NCI-H2196 (cell line): ENCODE results near the gene RCVRN.

ENCODE experiments used
- DNase-seq: peaks from one replicate; lab custom pipeline; 2025; ENCODE audit not compliant: unreplicated experiment; lab: John Stamatoyannopoulos, UW

Gene RCVRN

DNA sequence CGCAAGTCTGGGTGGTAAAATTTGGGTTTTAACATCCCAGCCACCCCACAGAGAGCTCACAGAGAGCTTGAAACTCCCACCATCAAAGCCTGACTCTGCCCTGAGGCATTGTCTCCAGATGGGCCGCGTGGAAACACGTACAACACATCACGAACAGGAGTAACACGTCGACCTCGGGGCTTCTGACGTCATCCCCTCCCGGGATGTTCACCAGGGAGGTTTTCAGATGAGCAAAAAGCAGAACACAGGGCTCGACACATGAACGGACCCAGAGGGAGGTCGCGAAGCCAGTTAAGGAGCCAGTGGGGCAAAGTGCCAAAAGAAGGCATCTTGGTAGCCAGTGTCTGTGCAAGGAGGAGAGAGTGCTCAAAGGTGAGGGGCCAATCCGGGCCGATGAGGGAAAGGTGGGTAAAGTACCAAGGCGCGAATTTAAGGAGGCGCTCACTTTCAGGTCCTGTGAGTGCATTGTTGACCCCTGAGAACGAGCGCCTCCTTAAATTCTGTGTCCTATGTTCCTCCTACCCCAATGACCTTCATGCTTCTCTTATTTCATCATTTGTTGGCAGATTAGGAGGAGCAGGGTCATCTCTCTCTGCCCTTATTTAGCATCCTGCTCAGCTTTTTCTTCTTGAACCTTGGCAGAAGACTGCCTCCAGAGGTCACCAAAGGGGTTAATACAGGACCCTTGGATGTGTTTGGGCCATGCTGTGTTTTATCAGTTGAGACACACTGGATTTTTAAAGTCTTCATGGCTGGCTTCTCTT lies 5.6 kb downstream of the RCVRN start:
- no peak for DNase-seq

GRCh38 chr17:9898812-9899211 lies 6.3 kb downstream of the RCVRN start:
- no peak for DNase-seq

DNA sequence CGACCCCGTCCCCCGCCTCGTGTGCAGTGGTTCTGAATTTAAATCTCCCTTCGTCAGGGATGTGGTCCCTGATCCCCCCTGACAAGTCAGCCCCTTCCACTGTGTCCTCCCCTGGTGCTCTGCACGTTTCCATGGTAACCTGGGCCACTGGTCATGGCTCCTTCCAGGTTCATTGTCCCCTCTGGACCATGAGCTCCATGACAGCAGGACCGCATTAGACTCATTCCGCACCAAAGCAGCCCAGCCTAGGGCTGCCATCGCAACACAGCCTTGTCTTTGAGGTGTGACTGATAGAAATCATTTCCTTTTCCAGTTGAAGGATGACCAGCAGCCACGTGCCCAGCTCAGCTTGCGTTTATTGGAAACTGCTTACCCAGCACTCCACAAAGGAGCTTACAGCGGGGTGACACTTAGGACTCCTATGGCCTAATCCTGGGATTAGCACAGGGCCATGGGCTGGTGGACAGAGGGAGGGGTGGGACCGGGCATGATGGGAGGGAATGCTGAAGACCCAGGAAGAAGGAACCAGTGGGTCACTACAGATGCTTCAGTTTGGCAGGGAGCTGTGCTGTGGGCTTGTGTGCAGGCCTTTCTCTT lies 7.6 kb downstream of the RCVRN start:
- DNase-seq: no peak

- no peak for DNase-seq
Measured at GRCh38 chr17:9895923-9896322, 9.1 kb downstream of the RCVRN start.

DNA sequence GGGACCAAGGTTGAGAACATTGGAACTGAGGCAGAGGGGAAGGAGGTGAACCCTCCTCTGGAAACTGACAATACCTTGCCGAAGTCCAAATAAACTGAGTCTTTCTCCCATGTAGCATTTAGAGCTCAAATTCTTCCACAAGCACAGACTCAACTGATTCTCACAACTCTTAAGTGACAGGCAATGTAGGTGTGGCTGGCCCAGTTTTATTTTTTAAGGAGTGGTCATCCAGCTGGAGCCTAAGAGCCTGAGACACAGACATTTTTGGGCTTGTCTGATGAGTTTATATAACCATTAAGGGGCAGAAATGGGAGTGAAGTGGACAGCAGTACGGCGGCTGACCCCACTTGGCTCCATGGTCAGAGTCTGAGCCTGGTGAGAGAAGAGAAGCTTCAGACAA lies 10.8 kb downstream of the RCVRN start:
- DNase-seq: no peak

GRCh38 chr17:9893411-9894012 lies 11.6 kb downstream of the RCVRN start:
- no peak for DNase-seq

DNA sequence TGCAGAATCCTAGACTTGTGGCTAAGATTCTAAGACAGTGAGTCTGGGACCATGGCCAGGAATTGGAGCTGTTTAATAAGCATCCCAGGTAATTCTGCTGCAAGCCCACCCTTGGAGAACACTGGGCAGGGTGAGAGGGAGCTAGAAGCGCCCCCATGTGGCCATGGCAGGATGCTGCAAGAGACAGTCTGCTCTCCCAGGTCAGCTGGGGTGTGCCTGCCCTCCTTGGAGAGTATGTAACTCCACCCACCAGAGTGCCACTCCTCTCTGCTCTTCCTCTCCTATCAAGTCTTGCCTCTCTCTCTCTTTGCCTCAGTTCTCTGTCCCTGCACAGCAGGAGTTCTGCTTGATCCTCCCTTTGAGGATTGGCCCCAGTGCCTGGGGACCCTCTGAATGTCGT lies 14.9 kb downstream of the RCVRN start:
- DNase-seq: no peak

- DNase-seq: no peak
Measured at GRCh38 chr17:9887508-9887907, 17.6 kb downstream of the RCVRN start.

DNA sequence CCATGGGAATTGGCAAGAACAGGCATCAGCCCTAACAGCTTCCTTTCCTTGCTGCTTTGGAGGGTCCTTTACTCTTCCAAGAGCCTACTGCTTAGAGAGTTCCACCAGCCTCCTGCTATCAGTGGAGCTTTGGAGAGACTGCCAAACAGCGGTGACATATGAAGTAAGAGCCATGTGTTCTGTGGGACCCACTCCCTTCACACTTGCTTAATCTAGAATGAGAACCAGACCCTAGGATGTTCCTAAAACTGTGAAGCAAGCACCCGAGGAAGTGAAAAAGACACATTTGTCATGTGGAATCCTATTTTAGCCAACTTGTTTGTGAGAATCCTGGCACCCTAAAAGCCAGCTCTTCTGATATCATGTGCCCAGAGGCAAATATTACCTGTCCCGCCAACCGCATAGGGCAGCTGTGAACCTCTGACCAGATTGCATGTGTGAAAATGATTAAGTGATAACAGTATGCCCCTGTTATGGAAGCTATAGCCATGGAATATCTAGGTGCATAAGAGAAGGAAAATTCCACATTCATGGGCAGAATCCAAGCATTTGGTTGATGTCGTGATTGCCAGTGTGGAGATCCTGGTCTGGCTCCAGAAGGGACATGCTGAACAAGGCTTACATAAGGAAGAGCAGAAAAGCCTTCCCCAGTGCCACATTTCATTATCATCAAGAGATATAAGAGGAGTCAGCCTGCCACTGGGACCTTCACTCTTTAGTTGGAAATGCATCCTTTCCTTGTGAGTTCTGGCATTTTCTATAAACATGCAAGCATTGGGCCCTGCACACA lies 18.7 kb downstream of the RCVRN start:
- DNase-seq: no peak

DNA sequence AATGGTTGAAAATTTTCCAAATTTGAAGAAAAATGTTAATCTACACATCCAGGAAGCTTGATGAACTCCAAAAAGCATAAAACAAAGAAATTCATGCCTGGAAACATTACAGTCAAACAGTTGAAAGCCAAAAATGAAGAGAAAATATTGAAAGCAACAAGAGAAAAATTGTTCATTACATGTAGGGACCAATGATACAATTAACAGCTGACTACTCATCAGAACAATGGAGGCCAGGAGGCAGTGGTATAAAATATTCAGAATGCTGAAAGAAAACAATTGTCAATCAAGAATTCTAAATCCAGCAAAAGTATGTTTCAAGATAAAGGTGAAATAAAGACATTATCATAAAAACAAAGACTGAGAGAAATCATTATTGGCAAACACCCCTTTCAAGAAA lies 21.6 kb downstream of the RCVRN start:
- DNase-seq: no peak

DNA sequence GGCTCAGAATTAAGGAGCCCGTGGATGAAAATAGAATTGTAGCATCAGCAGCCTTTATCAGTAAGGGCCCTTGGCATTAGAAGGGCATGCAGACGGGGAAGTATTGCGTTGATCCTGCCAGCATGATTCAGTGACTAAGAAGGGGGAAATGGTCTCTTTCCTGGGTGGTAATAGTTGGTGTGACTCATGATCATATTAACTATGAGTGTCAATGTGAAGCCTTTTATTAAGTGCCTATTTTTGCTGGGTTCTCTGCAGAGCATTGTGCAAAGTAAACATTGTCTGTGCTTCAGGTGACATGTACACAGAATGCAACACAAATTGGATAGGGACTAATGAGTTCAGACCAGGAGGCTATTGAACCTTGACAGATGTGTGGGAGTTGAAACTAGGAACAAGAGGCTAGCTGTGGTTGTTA lies 24.5 kb downstream of the RCVRN start:
- no peak for DNase-seq

DNA sequence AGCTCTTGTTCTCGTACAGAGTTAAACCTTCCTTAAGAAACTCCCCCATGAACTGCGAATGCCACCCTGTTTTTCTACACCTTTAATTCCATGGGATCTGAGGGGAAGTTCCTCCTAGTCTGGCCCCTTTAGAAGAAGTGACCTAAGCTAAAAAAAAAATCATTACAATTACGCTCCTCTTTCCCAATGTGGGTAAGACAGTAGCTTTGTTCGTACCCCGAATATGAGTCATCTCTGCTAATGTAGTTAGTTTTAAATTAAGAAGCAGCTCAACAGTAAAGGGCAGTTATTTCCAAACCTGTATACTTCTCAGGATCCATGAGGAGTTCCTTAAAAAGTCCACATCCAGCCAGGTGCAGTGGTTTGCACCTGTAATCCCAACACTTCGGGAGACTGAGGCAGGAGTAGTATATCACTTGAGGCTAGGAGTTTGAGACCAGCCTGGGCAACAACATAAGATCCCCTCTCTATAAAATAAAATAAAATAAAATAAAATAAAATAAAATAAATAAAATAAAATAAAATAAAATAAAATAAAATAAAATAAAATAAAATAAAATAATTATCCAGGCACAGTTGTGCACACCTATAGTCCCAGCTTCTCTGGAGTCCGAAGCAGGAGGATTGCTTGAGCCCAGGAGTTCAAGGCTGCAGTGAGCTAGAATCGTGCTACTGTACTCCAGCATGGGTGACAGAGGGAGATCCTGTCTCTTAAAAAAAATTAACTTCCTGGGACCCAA lies 26.1 kb downstream of the RCVRN start:
- no peak for DNase-seq

GRCh38 chr17:9878356-9878755 lies 26.7 kb downstream of the RCVRN start:
- no peak for DNase-seq

DNA sequence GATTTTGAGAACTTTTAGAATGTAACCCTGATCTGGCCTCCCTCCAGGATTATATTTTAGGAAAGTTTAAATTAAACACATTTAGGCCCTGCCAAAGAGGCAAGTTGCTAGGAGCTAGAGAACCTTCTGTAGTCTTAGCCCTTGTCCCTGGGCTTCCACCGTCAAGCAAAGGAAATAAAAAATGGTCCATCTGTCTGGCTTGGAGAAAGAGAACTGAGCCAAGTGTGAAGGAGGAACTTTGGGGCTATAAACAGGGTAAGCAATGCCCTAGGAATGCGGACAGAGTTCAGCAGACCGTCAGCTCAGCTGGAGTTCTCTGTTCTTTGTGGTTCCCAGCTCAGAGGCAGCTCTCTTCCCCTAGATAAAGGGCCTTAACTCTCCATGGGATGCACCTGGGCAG lies 29.6 kb downstream of the RCVRN start:
- no peak for DNase-seq

GRCh38 chr17:9874722-9875121 lies 30.3 kb downstream of the RCVRN start:
- no peak for DNase-seq

GRCh38 chr17:9872852-9873251 lies 32.2 kb downstream of the RCVRN start:
- DNase-seq: no peak

DNA sequence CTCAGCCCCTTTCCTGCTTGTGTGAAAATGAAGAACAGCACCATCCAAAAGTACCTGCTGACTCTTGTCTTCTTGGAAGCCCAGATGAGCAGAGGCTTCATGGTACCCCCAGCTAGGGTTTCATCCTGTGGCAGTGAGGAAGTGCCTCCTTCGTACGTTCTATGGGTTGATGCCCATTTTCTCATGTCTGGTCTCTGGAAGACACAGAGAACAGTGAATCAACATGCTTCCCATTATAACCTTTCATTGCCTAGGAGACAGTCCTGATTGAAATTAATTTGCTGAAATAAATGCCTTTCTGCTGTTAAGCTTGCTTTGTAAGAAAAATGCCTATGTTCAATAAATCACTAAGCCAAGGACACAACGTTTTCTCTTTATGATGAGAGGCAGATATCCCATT lies 36.5 kb downstream of the RCVRN start:
- no peak for DNase-seq

GRCh38 chr17:9865586-9865985 lies 39.5 kb downstream of the RCVRN start:
- DNase-seq: no peak

GRCh38 chr17:9862949-9863348 lies 42.1 kb downstream of the RCVRN start:
- no peak for DNase-seq

DNA sequence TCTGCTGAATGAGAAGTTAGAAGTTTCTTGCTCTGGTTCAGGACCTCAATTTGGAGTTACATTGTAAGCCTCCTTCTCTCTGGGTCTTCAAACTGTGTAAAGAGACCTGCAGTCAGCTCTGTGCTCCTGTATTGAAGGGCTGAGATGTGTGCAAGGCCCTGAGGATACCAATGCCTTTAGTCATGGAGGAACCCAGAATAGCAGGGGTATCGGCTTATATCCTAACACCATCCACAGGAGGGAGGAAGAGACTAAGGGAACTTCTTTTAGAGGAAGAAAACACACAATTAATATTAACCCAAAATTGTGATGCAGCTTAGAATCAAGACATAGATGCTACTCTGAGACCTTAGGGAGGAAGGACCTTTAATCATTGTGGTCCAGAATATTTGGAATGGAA lies 42.9 kb downstream of the RCVRN start:
- no peak for DNase-seq

DNA sequence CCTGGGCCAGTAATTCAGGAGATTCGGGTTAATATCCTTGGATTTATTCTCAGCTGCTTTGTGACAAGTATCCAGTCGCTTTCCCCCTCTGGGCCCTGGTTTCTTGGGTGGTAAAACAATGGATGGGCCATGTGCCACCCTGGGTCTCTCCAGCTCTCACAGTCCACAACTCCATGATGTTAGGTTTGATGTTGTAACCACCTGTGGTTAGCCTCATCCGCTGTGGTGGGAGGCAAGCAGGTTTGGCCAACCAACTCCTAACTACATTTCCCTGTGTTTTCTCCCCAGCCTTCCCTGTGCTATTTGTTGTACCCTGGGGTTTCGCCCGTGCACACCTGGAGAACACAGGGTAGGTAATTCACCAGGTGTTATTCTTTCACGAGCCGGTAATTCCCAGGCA lies 44.2 kb downstream of the RCVRN start:
- DNase-seq: no peak
